Keratinocyte (primary cell): Measurements from ENCODE around the gene RUFY2.

ENCODE experiments used
- EZH2 ChIP-seq: IDR thresholded peaks from one replicate; pipeline ENCODE4 v1.6.1; 2012; ENCODE audit warnings: inconsistent platforms, mild to moderate bottlenecking, low read length, moderate library complexity
- TF ChIP-seq, protein P1 (sequence below), 3 experiments: IDR thresholded peaks in 1 of 3; conservative IDR thresholded peaks in 1 of 3; optimal IDR thresholded peaks in 1 of 3; 2 replicates in 2 of 3; 3 replicates in 1 of 3; pipeline versions ENCODE3 to v1.5.1; 2011; ENCODE audit warnings: low read length in 3 of 3, mild to moderate bottlenecking in 3 of 3, moderate library complexity in 2 of 3, control low read depth in 1 of 3, inconsistent platforms in 1 of 3; ENCODE audit not compliant: insufficient read depth in 2 of 3; ENCODE audit errors: extremely low read depth in 1 of 3

DNA sequence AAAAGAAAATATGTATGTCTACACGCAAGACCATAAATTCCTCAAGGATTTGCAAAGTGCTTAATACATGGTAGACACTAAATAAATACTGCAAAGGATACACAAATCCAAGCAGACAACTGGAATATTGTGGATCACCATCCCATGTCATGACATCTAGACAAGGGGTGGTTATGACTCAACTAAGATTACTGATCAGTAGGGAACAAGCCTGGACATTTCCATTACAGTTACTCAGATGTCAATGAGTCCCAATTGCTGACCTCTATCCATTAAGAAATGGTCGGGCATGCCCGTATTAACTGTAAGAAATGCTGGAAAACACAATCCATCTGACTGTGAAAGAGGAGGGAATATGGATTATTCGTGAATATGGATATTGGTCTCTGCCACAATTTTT, 27.6 kb upstream of the RUFY2 start:
- TF ChIP-seq, protein P1, sequence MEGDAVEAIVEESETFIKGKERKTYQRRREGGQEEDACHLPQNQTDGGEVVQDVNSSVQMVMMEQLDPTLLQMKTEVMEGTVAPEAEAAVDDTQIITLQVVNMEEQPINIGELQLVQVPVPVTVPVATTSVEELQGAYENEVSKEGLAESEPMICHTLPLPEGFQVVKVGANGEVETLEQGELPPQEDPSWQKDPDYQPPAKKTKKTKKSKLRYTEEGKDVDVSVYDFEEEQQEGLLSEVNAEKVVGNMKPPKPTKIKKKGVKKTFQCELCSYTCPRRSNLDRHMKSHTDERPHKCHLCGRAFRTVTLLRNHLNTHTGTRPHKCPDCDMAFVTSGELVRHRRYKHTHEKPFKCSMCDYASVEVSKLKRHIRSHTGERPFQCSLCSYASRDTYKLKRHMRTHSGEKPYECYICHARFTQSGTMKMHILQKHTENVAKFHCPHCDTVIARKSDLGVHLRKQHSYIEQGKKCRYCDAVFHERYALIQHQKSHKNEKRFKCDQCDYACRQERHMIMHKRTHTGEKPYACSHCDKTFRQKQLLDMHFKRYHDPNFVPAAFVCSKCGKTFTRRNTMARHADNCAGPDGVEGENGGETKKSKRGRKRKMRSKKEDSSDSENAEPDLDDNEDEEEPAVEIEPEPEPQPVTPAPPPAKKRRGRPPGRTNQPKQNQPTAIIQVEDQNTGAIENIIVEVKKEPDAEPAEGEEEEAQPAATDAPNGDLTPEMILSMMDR (optimal IDR thresholded peaks at IDR 0.05 in 1 of 3, IDR thresholded peaks at IDR 0.05 in 1 of 3, conservative IDR thresholded peaks at IDR 0.05 in 1 of 3; ENCODE audit: extremely low read depth in 1 of 3, insufficient read depth in 2 of 3, low read length in 3 of 3), result no peak
- TF ChIP-seq EZH2, result no peak
